Measurements from ENCODE around the gene ITGAL. TPM values are rescaled to one million over a fixed set of nuclear protein-coding genes. Genes with fewer than 3 reads are reported as not detected.

The ITGAL gene
- total RNA-seq (2021; fragmentation: NEBNext Ultra II Directional; extraction: Animal tissue kit (Norgen Biotek cat#: 25700)), result not detected in 2 replicates
- polyA plus RNA-seq (2011; rRNA removed), result 0.02 TPM in 1 of 2 replicates, not detected in the other
- 0.13 TPM for polyA plus RNA-seq (2011; cell fraction: cytosol; rRNA removed)
- polyA plus RNA-seq (2011; cell fraction: nucleus; rRNA removed), result 0.03 TPM
- polyA plus RNA-seq (2012, experiment 1 of 2), result 0.03 to 0.61 TPM in 2 of 4 replicates, not detected in the others
- not detected for polyA plus RNA-seq (2012, experiment 2 of 2)
- polyA plus RNA-seq (2013, experiment 1 of 2), result 0.04 TPM
- polyA plus RNA-seq (2013, experiment 2 of 2), result 0.09 TPM
- 0.24 and 0.25 TPM in 2 replicates for polyA minus RNA-seq (2011; rRNA and poly(A)+ RNA removed)
- polyA minus RNA-seq (2011; cell fraction: cytosol; rRNA and poly(A)+ RNA removed), result not detected
- not detected for polyA minus RNA-seq (2011; cell fraction: nucleus; rRNA and poly(A)+ RNA removed)
- long read RNA-seq, experiment 1, result 0 reads
- long read RNA-seq, experiment 2, result 0 reads

DNA sequence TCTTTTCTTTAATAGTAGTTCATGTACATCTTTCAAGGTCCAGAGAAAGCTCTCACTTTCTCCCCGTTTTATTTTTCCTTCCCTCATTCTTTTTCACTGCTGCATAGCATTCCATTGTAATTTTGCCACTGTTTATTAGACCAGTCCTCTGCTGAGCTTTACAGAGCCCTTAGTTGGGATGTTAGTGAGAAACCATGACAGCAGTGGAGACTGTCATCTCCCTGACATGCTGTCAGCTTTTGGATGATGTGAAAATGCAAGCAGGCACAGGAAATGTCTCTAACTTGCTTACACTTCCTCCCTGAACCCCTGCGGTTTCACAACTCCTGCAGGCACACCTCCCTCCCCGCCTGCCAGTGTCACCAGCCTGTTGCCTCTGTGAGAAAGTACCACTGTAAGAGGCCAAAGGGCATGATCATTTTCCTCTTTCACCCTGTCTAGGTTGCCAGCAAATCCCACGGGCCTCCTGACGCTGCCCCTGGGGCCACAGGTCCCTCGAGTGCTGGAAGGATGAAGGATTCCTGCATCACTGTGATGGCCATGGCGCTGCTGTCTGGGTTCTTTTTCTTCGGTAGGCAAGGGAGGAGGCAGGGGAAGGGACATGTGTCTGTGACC is at the start of gene ITGAL:
Gene ITGAL, plus strand, starts transcription at position 415 of the 615 bp plus-strand sequence. Its CDS starts 96 bp downstream, at position 511.
- CTCF ChIA-PET (ENCODE audit: partially characterized antibody), result interaction anchor here (0.9 to 1.9 kb wide), 4 partner anchors 10 to 46 kb away, joined by 3 to 6 read pairs (median 4); partner anchors contain the start of gene DCTPP1
- no peak for TF ChIP-seq BRCA1 (IDR thresholded peaks at IDR 0.05; ENCODE audit: low read depth, low read length)
- TF ChIP-seq SIN3A (conservative IDR thresholded peaks at IDR 0.05 in 1 of 2, IDR thresholded peaks at IDR 0.05 in 1 of 2; ENCODE audit: low read depth in 1 of 2, low read length in 2 of 2), result no peak
- no peak for TF ChIP-seq EZH2 (IDR thresholded peaks at IDR 0.05; ENCODE audit: low read depth, low read length, severe bottlenecking)
- TF ChIP-seq SP4 (IDR thresholded peaks at IDR 0.05; ENCODE audit: low read length), result no peak
- no peak for TF ChIP-seq ASH2L (IDR thresholded peaks at IDR 0.05; ENCODE audit: low read length)
- TF ChIP-seq KDM1A (IDR thresholded peaks at IDR 0.05; ENCODE audit: borderline replicate concordance, low read length), result no peak

More for the DNA sequence above, at the start of gene ITGAL:
- H3K4me3 ChIP-seq (ENCODE audit: extremely low read depth in 1 of 4, insufficient read depth in 2 of 4, low read depth in 3 of 4, low read length in 4 of 4), result no peak within 1 kb of the TSS
- H2BK15ac ChIP-seq (ENCODE audit: low read length), result no peak within 1 kb of the TSS
- no peak within 1 kb of the TSS for H2BK5ac ChIP-seq (ENCODE audit: low read depth, low read length)
- no peak for FAIRE-seq
- H4K8ac ChIP-seq (ENCODE audit: extremely low read depth, insufficient read depth, low read length), result no peak within 1 kb of the TSS
- no peak within 1 kb of the TSS for H4K91ac ChIP-seq (replicated peaks; ENCODE audit: insufficient read length, low read length)
- no peaks in the 10 kb centered on the region for H3K79me1 ChIP-seq (ENCODE audit: low read depth, low read length)
- no peak within 1 kb of the TSS for H3K27ac ChIP-seq (ENCODE audit: low read depth, low read length)
- H4K20me1 ChIP-seq (replicated peaks in 1 of 2; ENCODE audit: control insufficient read depth in 1 of 2, insufficient read depth in 2 of 2, low read length in 2 of 2), result no peaks in the 10 kb centered on the region
- no peak within 1 kb of the TSS for H2AK5ac ChIP-seq (ENCODE audit: low read depth, low read length)
- no peak within 1 kb of the TSS for H2BK12ac ChIP-seq (ENCODE audit: low read depth, low read length)
- H3K4me2 ChIP-seq (ENCODE audit: insufficient read depth in 1 of 2, low read depth in 2 of 2, low read length in 2 of 2), result no peak within 1 kb of the TSS
- H3K23me2 ChIP-seq (ENCODE audit: low read depth, low read length), result no peaks in the 10 kb centered on the region
- no peak within 1 kb of the TSS for H4K5ac ChIP-seq (ENCODE audit: insufficient read length, low read depth, low read length)
- H3K9me3 ChIP-seq (ENCODE audit: insufficient read depth in 2 of 2, low read depth in 1 of 2, low read length in 1 of 2), result no peaks in the 10 kb centered on the region
- H3K23ac ChIP-seq (ENCODE audit: insufficient read length), result no peak within 1 kb of the TSS
- H3K56ac ChIP-seq (replicated peaks; ENCODE audit: insufficient read length, low read depth, low read length), result no peak within 1 kb of the TSS
- no peak within 1 kb of the TSS for H3K4ac ChIP-seq (replicated peaks; ENCODE audit: insufficient read length, low read depth, low read length)
- H3K4me1 ChIP-seq (replicated peaks in 1 of 4; ENCODE audit: control insufficient read depth in 3 of 4, insufficient read depth in 4 of 4, low read length in 3 of 4), result peaks cover 0 to 3% (median 0%) of the 10 kb centered on the region in 4 experiments; a peak in 1 of 7 replicates
- H3K18ac ChIP-seq (ENCODE audit: extremely low read depth, low read length), result no peak within 1 kb of the TSS
- no peak within 1 kb of the TSS for H3K14ac ChIP-seq (ENCODE audit: insufficient read length)
- H3K36me3 ChIP-seq (ENCODE audit: control insufficient read depth in 2 of 4, insufficient read depth in 4 of 4, low read length in 3 of 4), result no peaks in the 10 kb centered on the region
- WGBS, 2 experiments (ENCODE audit: extremely low coverage in 1 of 2, insufficient coverage in 1 of 2, insufficient read length in 1 of 2, insufficient replicate concordance in 2 of 2, low coverage in 1 of 2, low lambda C conversion rate in 2 of 2, missing lambda C conversion rate in 1 of 2), result 86% methylated on average over 8 of the region's 8 CpGs; no CpG with 5 or more reads in 1 of the 2 experiments
- H2BK120ac ChIP-seq (replicated peaks; ENCODE audit: low read depth, low read length), result no peak within 1 kb of the TSS
- peaks cover 0 to 2% (median 0%) of the 10 kb centered on the region in 4 experiments; a peak in 1 of 7 replicates for H3K27me3 ChIP-seq (replicated peaks in 1 of 4; ENCODE audit: control insufficient read depth in 3 of 4, extremely low read depth in 1 of 4, insufficient read depth in 3 of 4, low read length in 3 of 4)
- no peaks in the 10 kb centered on the region for H3K79me2 ChIP-seq (ENCODE audit: control insufficient read depth in 1 of 2, insufficient read depth in 2 of 2, low read length in 2 of 2)
- no peak within 1 kb of the TSS for H3K9ac ChIP-seq (replicated peaks in 1 of 4; ENCODE audit: extremely low read depth in 1 of 4, low read depth in 3 of 4, low read length in 3 of 4)
- peak within 1 kb of the TSS; percentile 78; the same call in 1 of the 2 replicates for H2AFZ ChIP-seq (ENCODE audit: low read length)
- POLR2A ChIA-PET (ENCODE audit: partially characterized antibody), result interaction anchor here (0.6 to 1.4 kb wide), 3 partner anchors 9 to 23 kb away, joined by 3 read pairs; no protein-coding TSS in a partner anchor
- H2BK20ac ChIP-seq (ENCODE audit: low read length), result no peak within 1 kb of the TSS
- DNase-seq (ENCODE audit: low read depth in 1 of 2, low spot score in 2 of 2), result no peak
